Panc1 (cell line): ENCODE results near the gene KLHDC3. TPM values are rescaled to one million over a fixed set of nuclear protein-coding genes. Genes with fewer than 3 reads are reported as not detected.

Experiments
- ATAC-seq: fragments of 200-7000 bp; cut with Tn5 transposase; 2 replicates; pipeline ENCODE4 v1.9.1; 2020; ENCODE audit warnings: mild to moderate bottlenecking, moderate library complexity
- BruUV-seq: library from RNA; stranded (reverse); fragments of 400-500 nt; replicated peaks from 2 replicates; lab custom pipeline; 2021; lab: Mats Ljungman, UMichigan
- CTCF ChIA-PET: fragments of 300-600 bp; sonication (Branson Sonifier 250); formaldehyde crosslinking; loops from one replicate; lab custom pipeline; 2022; ENCODE audit warnings: antibody characterized with exemption; lab: Charles Lee
- POLR2A ChIA-PET: fragments of 300-600 bp; sonication (Branson Sonifier 250); formaldehyde crosslinking; loops from one replicate; lab custom pipeline; 2022; ENCODE audit warnings: antibody characterized with exemption; lab: Charles Lee
- DNase-seq: peaks from one replicate; pipeline ENCODE4 v3.0.0-alpha.2; 2010; ENCODE audit warnings: low read depth, low spot score
- H3K27ac ChIP-seq: 2 replicates; pipeline ENCODE4 v1.5.1; 2011; ENCODE audit warnings: mild to moderate bottlenecking, low read length, inconsistent platforms
- H3K27me3 ChIP-seq: fragments of 200-500 bp; sonication (Bioruptor generic); 2 replicates; pipeline ENCODE4 v1.6.0; 2014; ENCODE audit warnings: low read length, inconsistent platforms; ENCODE audit not compliant: control insufficient read depth, insufficient read depth
- H3K36me3 ChIP-seq: fragments of 200-500 bp; sonication (Bioruptor generic); 2 replicates; pipeline ENCODE4 v1.5.1; 2014; ENCODE audit warnings: inconsistent platforms, mild to moderate bottlenecking, low read length, moderate library complexity; ENCODE audit not compliant: control insufficient read depth, insufficient read depth
- H3K4me1 ChIP-seq: 2 replicates; pipeline ENCODE4 v1.5.1; 2011; ENCODE audit warnings: inconsistent platforms, mild to moderate bottlenecking, low read length, moderate library complexity; ENCODE audit not compliant: control insufficient read depth, insufficient read depth
- H3K4me3 ChIP-seq, 2 experiments: 2 replicates each; pipeline ENCODE4 v1.5.1; 2011 to 2012; ENCODE audit warnings: low read depth in 2 of 2, low read length in 2 of 2, mild to moderate bottlenecking in 2 of 2, inconsistent platforms in 1 of 2, moderate library complexity in 1 of 2
- H3K9me3 ChIP-seq: fragments of 200-500 bp; sonication (Bioruptor generic); 2 replicates; pipeline ENCODE4 v1.5.1; 2014; ENCODE audit warnings: low read depth, mild to moderate bottlenecking, inconsistent platforms, low read length, moderate library complexity; ENCODE audit not compliant: control insufficient read depth, insufficient read depth
- CTCF ChIP-seq: fragments of 450-650 bp; IDR thresholded peaks from 2 replicates; pipeline ENCODE4 v1.5.1; 2017; ENCODE audit warnings: mild to moderate bottlenecking
- POLR2AphosphoS5 ChIP-seq: IDR thresholded peaks from 2 replicates; pipeline ENCODE4 v1.6.1; 2012; ENCODE audit warnings: mild to moderate bottlenecking, low read depth, low read length, moderate library complexity
- REST ChIP-seq, 2 experiments: IDR thresholded peaks; 2 replicates each; pipeline ENCODE4 v1.6.1; 2011 to 2012; ENCODE audit warnings: low read depth in 2 of 2, control low read depth in 1 of 2, low read length in 1 of 2, mild to moderate bottlenecking in 1 of 2, moderate library complexity in 1 of 2; ENCODE audit not compliant: insufficient read depth in 1 of 2
- SIN3A ChIP-seq: IDR thresholded peaks from 2 replicates; pipeline ENCODE4 v1.6.1; 2012; ENCODE audit warnings: low read depth, mild to moderate bottlenecking, low read length, moderate library complexity, borderline replicate concordance; ENCODE audit not compliant: insufficient read depth
- TCF7L2 ChIP-seq: IDR thresholded peaks from 2 replicates; pipeline ENCODE4 v1.6.1; 2011; ENCODE audit warnings: mild to moderate bottlenecking, low read depth, low read length, inconsistent platforms
- in situ Hi-C: cut with HindIII; loops from 2 replicates; pipeline ENCODE4 v1.10.0; 2016; ENCODE audit warnings: low sequenced_read_pairs, low pct_unique_long_range_greater_than_20kb
- intact Hi-C: fragments of 100-400 bp; cut with micrococcal nuclease; formaldehyde crosslinking; loops from one replicate; pipeline ENCODE4 v1.10.0; 2022; ENCODE audit not compliant: unreplicated experiment
- total RNA-seq: library from RNA; stranded (reverse); gene quantifications from one replicate; pipeline ENCODE4 v1.2.1, GENCODE V29; 2021; ENCODE audit not compliant: unreplicated experiment

KLHDC3 gene
- total RNA-seq, 1 experiment from 2014 or later, result 60.9 TPM

- CTCF ChIA-PET, result no interaction called here
- H3K27me3 ChIP-seq, result no peaks in the 10 kb centered on the region
- no peaks in the 10 kb centered on the region for H3K9me3 ChIP-seq
- intact Hi-C loops, result no loop called here
- peaks cover 5% of the 10 kb centered on the region; the same call in 1 of the 2 replicates for H3K36me3 ChIP-seq
- TF ChIP-seq POLR2AphosphoS5 (no peak), SIN3A (no peak), TCF7L2 (no peak), CTCF (no peak), REST (IDR thresholded peaks at IDR 0.05; ENCODE audit: insufficient read depth in 1 of 2, low read depth in 2 of 2, low read length in 1 of 2) (no peak)
- no TSS peak for BruUV-seq
- peaks cover 25% of the 10 kb centered on the region for H3K4me1 ChIP-seq
- in situ Hi-C loops, result no loop called here
- H3K27ac ChIP-seq, result no peak overlapping the region
- ATAC-seq (no peak), DNase-seq (no peak)
- H3K4me3 ChIP-seq, result no peak overlapping the region
- POLR2A ChIA-PET, result no interaction called here
Measured at GRCh38 chr6:43055966-43056365, 41.9 kb downstream of the KLHDC3 start.

GRCh38 chr6:43058531-43058930 lies 44.5 kb downstream of the KLHDC3 start:
- peaks cover 5% of the 10 kb centered on the region; the same call in 1 of the 2 replicates for H3K36me3 ChIP-seq
- intact Hi-C loops, result loop anchor here (2.0 kb wide), 1 partner anchor 34 kb away; no protein-coding TSS in a partner anchor
- in situ Hi-C loops, result no loop called here
- TF ChIP-seq REST (IDR thresholded peaks at IDR 0.05; ENCODE audit: insufficient read depth in 1 of 2, low read depth in 2 of 2, low read length in 1 of 2), result no peak
- no peak for TF ChIP-seq TCF7L2
- no peak for TF ChIP-seq POLR2AphosphoS5
- no peak for TF ChIP-seq CTCF
- no peak for TF ChIP-seq SIN3A
- BruUV-seq, result TSS peak; percentile 75
- H3K27ac ChIP-seq, result peak overlapping the region; percentile 92
- H3K9me3 ChIP-seq, result no peaks in the 10 kb centered on the region
- CTCF ChIA-PET, result no interaction called here
- no peaks in the 10 kb centered on the region for H3K27me3 ChIP-seq
- H3K4me3 ChIP-seq, result peak overlapping the region; percentile 91 to 97
- POLR2A ChIA-PET, result no interaction called here
- peaks cover 11% of the 10 kb centered on the region for H3K4me1 ChIP-seq
- DNase-seq (no peak), ATAC-seq (no peak)
